HG03558 (cell line): Measurements from ENCODE around the gene NDST3.

Source experiments
- ATAC-seq: cut with Tn5 transposase; IDR thresholded peaks from one replicate; pipeline ENCODE4 v1.9.1; 2021; ENCODE audit warnings: moderate number of reproducible peaks; ENCODE audit not compliant: unreplicated experiment; ENCODE audit errors: extremely low read depth

Gene NDST3

GRCh38 chr4:118034053-118034785 is at the start of gene NDST3:
NDST3 (plus strand) TSS chr4:118034486; CDS start chr4:118053911, 19,425 bp downstream.
- ATAC-seq, result peak; percentile 50

- no peak for ATAC-seq
These were observed 48.0 kb upstream of the NDST3 start for GRCh38 chr4:117986321-117986720.

- no peak for ATAC-seq
These were observed 46.8 kb upstream of the NDST3 start for GRCh38 chr4:117987464-117987863.

- ATAC-seq, result no peak
These were observed 37.4 kb upstream of the NDST3 start for GRCh38 chr4:117996891-117997290.

GRCh38 chr4:118004088-118004487 is 30.2 kb upstream of the NDST3 start:
- no peak for ATAC-seq

GRCh38 chr4:118005883-118006282 is 28.4 kb upstream of the NDST3 start:
- no peak for ATAC-seq

- ATAC-seq, result no peak
These were observed 22.1 kb upstream of the NDST3 start for GRCh38 chr4:118012142-118012541.

- no peak for ATAC-seq
These were observed 19.5 kb upstream of the NDST3 start for GRCh38 chr4:118014831-118015230.

- no peak for ATAC-seq
These were observed 15.7 kb upstream of the NDST3 start for GRCh38 chr4:118018381-118019145.

GRCh38 chr4:118026806-118027205 is 7.5 kb upstream of the NDST3 start:
- ATAC-seq, result no peak

GRCh38 chr4:118029224-118029623 is 5.1 kb upstream of the NDST3 start:
- no peak for ATAC-seq

- no peak for ATAC-seq
These were observed 1.6 kb upstream of the NDST3 start for GRCh38 chr4:118032691-118033090.

- ATAC-seq, result no peak
These were observed 886 bp upstream of the NDST3 start for GRCh38 chr4:118033148-118034052.

- no peak for ATAC-seq
These were observed 1.0 kb downstream of the NDST3 start for GRCh38 chr4:118035309-118035708.

- ATAC-seq, result no peak
These were observed 2.0 kb downstream of the NDST3 start for GRCh38 chr4:118036336-118036735.

GRCh38 chr4:118037955-118038354 is 3.7 kb downstream of the NDST3 start:
- no peak for ATAC-seq

- no peak for ATAC-seq
These were observed 12.0 kb downstream of the NDST3 start for GRCh38 chr4:118046323-118046722.

GRCh38 chr4:118047043-118047442 is 12.8 kb downstream of the NDST3 start:
- ATAC-seq, result no peak

GRCh38 chr4:118058955-118059354 is 24.7 kb downstream of the NDST3 start:
- ATAC-seq, result no peak

GRCh38 chr4:118059397-118059796 is 25.1 kb downstream of the NDST3 start:
- no peak for ATAC-seq
